GM21447 (cell line): Measurements from ENCODE around the gene HPCA.
"Not testable (repeated sequence)": the region's sequence is repeated elsewhere in the genome, so short reads cannot be mapped to it uniquely, and the experiment has no call there.

Experiments used
- ATAC-seq: cut with Tn5 transposase; IDR thresholded peaks from one replicate; pipeline ENCODE4 v1.9.1; 2021; ENCODE audit not compliant: unreplicated experiment

HPCA gene

GRCh38 chr1:32900956-32901822, 14.9 kb downstream of the HPCA start, which contains the start of gene TMEM54:
TMEM54 (minus strand) TSS chr1:32901389; CDS start chr1:32901238, 151 bp downstream.
- ATAC-seq = no peak

GRCh38 chr1:32901823-32902534, 15.7 kb downstream of the HPCA start:
- no peak for ATAC-seq

- no peak for ATAC-seq
Measured at GRCh38 chr1:32902535-32902920, 16.2 kb downstream of the HPCA start.

- ATAC-seq = no peak
Measured at GRCh38 chr1:32903991-32904785, 17.9 kb downstream of the HPCA start.

- ATAC-seq = no peak
Measured at GRCh38 chr1:32904797-32905196, 18.5 kb downstream of the HPCA start.

- ATAC-seq = not testable (repeated sequence)
Measured at GRCh38 chr1:32905588-32905987, 19.3 kb downstream of the HPCA start.

GRCh38 chr1:32906654-32907053, 20.4 kb downstream of the HPCA start:
- ATAC-seq = no peak

- ATAC-seq = no peak
Measured at GRCh38 chr1:32907435-32907834, 21.1 kb downstream of the HPCA start.

- ATAC-seq = no peak
Measured at GRCh38 chr1:32910319-32910718, 24.0 kb downstream of the HPCA start.

- no peak for ATAC-seq
Measured at GRCh38 chr1:32915766-32916706, 29.7 kb downstream of the HPCA start.

GRCh38 chr1:32917521-32917920, 31.2 kb downstream of the HPCA start:
- ATAC-seq = no peak

- ATAC-seq = no peak
Measured at GRCh38 chr1:32918179-32918578, 31.9 kb downstream of the HPCA start.

- no peak for ATAC-seq
Measured at GRCh38 chr1:32919811-32920733, 33.8 kb downstream of the HPCA start.

GRCh38 chr1:32920833-32921232, 34.5 kb downstream of the HPCA start:
- ATAC-seq = no peak

GRCh38 chr1:32924881-32925344, 38.6 kb downstream of the HPCA start:
- ATAC-seq = no peak

GRCh38 chr1:32925403-32926162, 39.3 kb downstream of the HPCA start:
- no peak for ATAC-seq

GRCh38 chr1:32926562-32926961, 40.3 kb downstream of the HPCA start:
- ATAC-seq = no peak

- no peak for ATAC-seq
Measured at GRCh38 chr1:32927441-32927840, 41.1 kb downstream of the HPCA start.
